Panc1 (cell line): ENCODE measurements around the gene CEND1. TPM values are rescaled to one million over a fixed set of nuclear protein-coding genes. Genes with fewer than 3 reads are reported as not detected.

Source experiments
- ATAC-seq: fragments of 200-7000 bp; cut with Tn5 transposase; 2 replicates; pipeline ENCODE4 v1.9.1; 2020; ENCODE audit warnings: mild to moderate bottlenecking, moderate library complexity
- BruUV-seq: library from RNA; stranded (reverse); fragments of 400-500 nt; replicated peaks from 2 replicates; lab custom pipeline; 2021; lab: Mats Ljungman, UMichigan
- CTCF ChIA-PET: fragments of 300-600 bp; sonication (Branson Sonifier 250); formaldehyde crosslinking; loops from one replicate; lab custom pipeline; 2022; ENCODE audit warnings: antibody characterized with exemption; lab: Charles Lee
- POLR2A ChIA-PET: fragments of 300-600 bp; sonication (Branson Sonifier 250); formaldehyde crosslinking; loops from one replicate; lab custom pipeline; 2022; ENCODE audit warnings: antibody characterized with exemption; lab: Charles Lee
- DNase-seq: peaks from one replicate; pipeline ENCODE4 v3.0.0-alpha.2; 2010; ENCODE audit warnings: low read depth, low spot score
- H3K27ac ChIP-seq: 2 replicates; pipeline ENCODE4 v1.5.1; 2011; ENCODE audit warnings: mild to moderate bottlenecking, low read length, inconsistent platforms
- H3K27me3 ChIP-seq: fragments of 200-500 bp; sonication (Bioruptor generic); 2 replicates; pipeline ENCODE4 v1.6.0; 2014; ENCODE audit warnings: low read length, inconsistent platforms; ENCODE audit not compliant: control insufficient read depth, insufficient read depth
- H3K36me3 ChIP-seq: fragments of 200-500 bp; sonication (Bioruptor generic); 2 replicates; pipeline ENCODE4 v1.5.1; 2014; ENCODE audit warnings: inconsistent platforms, mild to moderate bottlenecking, low read length, moderate library complexity; ENCODE audit not compliant: control insufficient read depth, insufficient read depth
- H3K4me1 ChIP-seq: 2 replicates; pipeline ENCODE4 v1.5.1; 2011; ENCODE audit warnings: inconsistent platforms, mild to moderate bottlenecking, low read length, moderate library complexity; ENCODE audit not compliant: control insufficient read depth, insufficient read depth
- H3K4me3 ChIP-seq, 2 experiments: 2 replicates each; pipeline ENCODE4 v1.5.1; 2011 to 2012; ENCODE audit warnings: low read depth in 2 of 2, low read length in 2 of 2, mild to moderate bottlenecking in 2 of 2, inconsistent platforms in 1 of 2, moderate library complexity in 1 of 2
- H3K9me3 ChIP-seq: fragments of 200-500 bp; sonication (Bioruptor generic); 2 replicates; pipeline ENCODE4 v1.5.1; 2014; ENCODE audit warnings: low read depth, mild to moderate bottlenecking, inconsistent platforms, low read length, moderate library complexity; ENCODE audit not compliant: control insufficient read depth, insufficient read depth
- POLR2AphosphoS5 ChIP-seq: IDR thresholded peaks from 2 replicates; pipeline ENCODE4 v1.6.1; 2012; ENCODE audit warnings: mild to moderate bottlenecking, low read depth, low read length, moderate library complexity
- SIN3A ChIP-seq: IDR thresholded peaks from 2 replicates; pipeline ENCODE4 v1.6.1; 2012; ENCODE audit warnings: low read depth, mild to moderate bottlenecking, low read length, moderate library complexity, borderline replicate concordance; ENCODE audit not compliant: insufficient read depth
- TCF7L2 ChIP-seq: IDR thresholded peaks from 2 replicates; pipeline ENCODE4 v1.6.1; 2011; ENCODE audit warnings: mild to moderate bottlenecking, low read depth, low read length, inconsistent platforms
- in situ Hi-C: cut with HindIII; loops from 2 replicates; pipeline ENCODE4 v1.10.0; 2016; ENCODE audit warnings: low sequenced_read_pairs, low pct_unique_long_range_greater_than_20kb
- intact Hi-C: fragments of 100-400 bp; cut with micrococcal nuclease; formaldehyde crosslinking; loops from one replicate; pipeline ENCODE4 v1.10.0; 2022; ENCODE audit not compliant: unreplicated experiment
- total RNA-seq: library from RNA; stranded (reverse); gene quantifications from one replicate; pipeline ENCODE4 v1.2.1, GENCODE V29; 2021; ENCODE audit not compliant: unreplicated experiment
- TF ChIP-seq, protein P1 (sequence below), 2 experiments: IDR thresholded peaks; 2 replicates each; pipeline ENCODE4 v1.6.1; 2011 to 2012; ENCODE audit warnings: low read depth in 2 of 2, control low read depth in 1 of 2, low read length in 1 of 2, mild to moderate bottlenecking in 1 of 2, moderate library complexity in 1 of 2; ENCODE audit not compliant: insufficient read depth in 1 of 2
- TF ChIP-seq, protein P2 (sequence below): fragments of 450-650 bp; IDR thresholded peaks from 2 replicates; pipeline ENCODE4 v1.5.1; 2017; ENCODE audit warnings: mild to moderate bottlenecking

Gene CEND1
- total RNA-seq, 1 experiment from 2014 or later = 15.9 TPM

GRCh38 chr11:827897-828192 is 38.0 kb upstream of the CEND1 start, which contains the start of gene CRACR2B:
CRACR2B (plus strand) TSS chr11:827919; CDS start chr11:828608, 689 bp downstream.
- ChIA-PET POLR2A (interaction anchor here (0.8 to 1.9 kb wide), 3 partner anchors 8 to 16 kb away, joined by 3 to 11 read pairs (median 5); partner anchors contain the start of gene PNPLA2), CTCF (interaction anchor here (1.2 kb wide), 1 partner anchor 17 kb away, joined by 6 read pairs; no protein-coding TSS in a partner anchor)
- DNase-seq (no peak), ATAC-seq (no peak)
- intact Hi-C loops = no loop called here
- no peak for TF ChIP-seq SIN3A
- TF ChIP-seq, protein P1, sequence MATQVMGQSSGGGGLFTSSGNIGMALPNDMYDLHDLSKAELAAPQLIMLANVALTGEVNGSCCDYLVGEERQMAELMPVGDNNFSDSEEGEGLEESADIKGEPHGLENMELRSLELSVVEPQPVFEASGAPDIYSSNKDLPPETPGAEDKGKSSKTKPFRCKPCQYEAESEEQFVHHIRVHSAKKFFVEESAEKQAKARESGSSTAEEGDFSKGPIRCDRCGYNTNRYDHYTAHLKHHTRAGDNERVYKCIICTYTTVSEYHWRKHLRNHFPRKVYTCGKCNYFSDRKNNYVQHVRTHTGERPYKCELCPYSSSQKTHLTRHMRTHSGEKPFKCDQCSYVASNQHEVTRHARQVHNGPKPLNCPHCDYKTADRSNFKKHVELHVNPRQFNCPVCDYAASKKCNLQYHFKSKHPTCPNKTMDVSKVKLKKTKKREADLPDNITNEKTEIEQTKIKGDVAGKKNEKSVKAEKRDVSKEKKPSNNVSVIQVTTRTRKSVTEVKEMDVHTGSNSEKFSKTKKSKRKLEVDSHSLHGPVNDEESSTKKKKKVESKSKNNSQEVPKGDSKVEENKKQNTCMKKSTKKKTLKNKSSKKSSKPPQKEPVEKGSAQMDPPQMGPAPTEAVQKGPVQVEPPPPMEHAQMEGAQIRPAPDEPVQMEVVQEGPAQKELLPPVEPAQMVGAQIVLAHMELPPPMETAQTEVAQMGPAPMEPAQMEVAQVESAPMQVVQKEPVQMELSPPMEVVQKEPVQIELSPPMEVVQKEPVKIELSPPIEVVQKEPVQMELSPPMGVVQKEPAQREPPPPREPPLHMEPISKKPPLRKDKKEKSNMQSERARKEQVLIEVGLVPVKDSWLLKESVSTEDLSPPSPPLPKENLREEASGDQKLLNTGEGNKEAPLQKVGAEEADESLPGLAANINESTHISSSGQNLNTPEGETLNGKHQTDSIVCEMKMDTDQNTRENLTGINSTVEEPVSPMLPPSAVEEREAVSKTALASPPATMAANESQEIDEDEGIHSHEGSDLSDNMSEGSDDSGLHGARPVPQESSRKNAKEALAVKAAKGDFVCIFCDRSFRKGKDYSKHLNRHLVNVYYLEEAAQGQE (IDR thresholded peaks at IDR 0.05; ENCODE audit: insufficient read depth in 1 of 2, low read depth in 2 of 2, low read length in 1 of 2) = no peak
- TF ChIP-seq, protein P2, sequence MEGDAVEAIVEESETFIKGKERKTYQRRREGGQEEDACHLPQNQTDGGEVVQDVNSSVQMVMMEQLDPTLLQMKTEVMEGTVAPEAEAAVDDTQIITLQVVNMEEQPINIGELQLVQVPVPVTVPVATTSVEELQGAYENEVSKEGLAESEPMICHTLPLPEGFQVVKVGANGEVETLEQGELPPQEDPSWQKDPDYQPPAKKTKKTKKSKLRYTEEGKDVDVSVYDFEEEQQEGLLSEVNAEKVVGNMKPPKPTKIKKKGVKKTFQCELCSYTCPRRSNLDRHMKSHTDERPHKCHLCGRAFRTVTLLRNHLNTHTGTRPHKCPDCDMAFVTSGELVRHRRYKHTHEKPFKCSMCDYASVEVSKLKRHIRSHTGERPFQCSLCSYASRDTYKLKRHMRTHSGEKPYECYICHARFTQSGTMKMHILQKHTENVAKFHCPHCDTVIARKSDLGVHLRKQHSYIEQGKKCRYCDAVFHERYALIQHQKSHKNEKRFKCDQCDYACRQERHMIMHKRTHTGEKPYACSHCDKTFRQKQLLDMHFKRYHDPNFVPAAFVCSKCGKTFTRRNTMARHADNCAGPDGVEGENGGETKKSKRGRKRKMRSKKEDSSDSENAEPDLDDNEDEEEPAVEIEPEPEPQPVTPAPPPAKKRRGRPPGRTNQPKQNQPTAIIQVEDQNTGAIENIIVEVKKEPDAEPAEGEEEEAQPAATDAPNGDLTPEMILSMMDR = no peak
- TF ChIP-seq TCF7L2 = no peak
- 0 out of 2 replicates have a peak, but pooled peaks cover 2% of the 10 kb centered on the region for H3K36me3 ChIP-seq
- H3K9me3 ChIP-seq = no peaks in the 10 kb centered on the region
- no TSS peak for BruUV-seq
- in situ Hi-C loops = no loop called here
- no peaks in the 10 kb centered on the region for H3K27me3 ChIP-seq
- H3K4me3 ChIP-seq = peak within 1 kb of the TSS; percentile 78 to 82
- H3K27ac ChIP-seq = peak within 1 kb of the TSS; percentile 92
- peaks cover 57% of the 10 kb centered on the region for H3K4me1 ChIP-seq

DNA sequence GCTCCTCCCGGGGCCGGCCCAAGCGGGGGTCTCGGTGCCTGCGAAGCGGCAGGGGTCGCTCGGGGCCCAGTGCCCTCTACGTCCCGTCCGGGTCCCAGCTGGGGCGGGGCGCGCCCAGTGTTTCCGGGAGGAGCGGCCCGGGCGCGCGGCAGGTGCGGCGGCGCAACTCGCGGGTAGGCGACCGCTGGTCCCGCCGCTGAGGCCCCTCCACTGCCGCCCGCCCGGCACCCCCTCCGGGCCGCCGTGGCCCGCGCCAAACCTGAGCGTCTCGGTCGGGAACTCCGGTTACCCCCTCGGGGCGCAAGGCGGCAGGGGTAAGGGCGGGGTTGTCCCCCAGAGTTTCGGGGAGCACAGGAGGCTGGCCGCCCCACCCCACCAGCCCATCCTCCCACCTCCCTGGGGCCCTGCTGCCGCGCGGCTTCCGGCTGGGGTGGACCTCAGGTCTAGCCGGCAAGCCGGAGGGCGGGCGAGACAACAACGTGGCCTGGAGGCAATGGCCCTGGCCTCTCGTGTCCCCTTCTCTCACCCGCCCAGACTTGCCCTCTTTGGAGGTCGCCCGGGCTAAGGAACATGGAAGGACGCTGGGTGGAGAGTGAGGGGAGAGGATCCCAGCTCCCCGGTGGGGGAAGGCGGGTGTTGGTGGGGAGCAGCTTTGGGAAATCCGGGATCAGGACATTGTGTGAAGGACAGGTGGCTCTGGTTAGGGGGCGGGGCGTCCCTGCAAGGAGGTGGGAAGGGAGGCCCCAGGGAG is 37.4 kb upstream of the CEND1 start:
- DNase-seq = no peak
- ChIA-PET POLR2A (interaction anchor here (0.8 to 1.9 kb wide), 2 partner anchors 8 to 10 kb away, joined by 5 to 11 read pairs; partner anchors contain the start of gene PNPLA2), CTCF (interaction anchor here (1.2 kb wide), 1 partner anchor 16 kb away, joined by 6 read pairs; no protein-coding TSS in a partner anchor)
- 0 out of 2 replicates have a peak, but pooled peaks cover 2% of the 10 kb centered on the region for H3K36me3 ChIP-seq
- intact Hi-C loops (no loop called here), in situ Hi-C loops (no loop called here)
- BruUV-seq = no TSS peak
- no peaks in the 10 kb centered on the region for H3K9me3 ChIP-seq
- peaks cover 60% of the 10 kb centered on the region for H3K4me1 ChIP-seq
- peak overlapping the region; percentile 92 for H3K27ac ChIP-seq
- TF ChIP-seq POLR2AphosphoS5 = peak; percentile 51; the same call in 1 of the 2 replicates
- TF ChIP-seq, protein P1 (IDR thresholded peaks at IDR 0.05; ENCODE audit: insufficient read depth in 1 of 2, low read depth in 2 of 2, low read length in 1 of 2) = no peak
- TF ChIP-seq SIN3A = 0 out of 2 replicates have a peak, but pooled peaks have one; percentile 37
- ATAC-seq = peak; percentile 5; the same call in 1 of the 2 replicates
- no peaks in the 10 kb centered on the region for H3K27me3 ChIP-seq
- peak overlapping the region; percentile 44 to 55 for H3K4me3 ChIP-seq
